ENCODE measurements around the gene ZNF81.

DNA sequence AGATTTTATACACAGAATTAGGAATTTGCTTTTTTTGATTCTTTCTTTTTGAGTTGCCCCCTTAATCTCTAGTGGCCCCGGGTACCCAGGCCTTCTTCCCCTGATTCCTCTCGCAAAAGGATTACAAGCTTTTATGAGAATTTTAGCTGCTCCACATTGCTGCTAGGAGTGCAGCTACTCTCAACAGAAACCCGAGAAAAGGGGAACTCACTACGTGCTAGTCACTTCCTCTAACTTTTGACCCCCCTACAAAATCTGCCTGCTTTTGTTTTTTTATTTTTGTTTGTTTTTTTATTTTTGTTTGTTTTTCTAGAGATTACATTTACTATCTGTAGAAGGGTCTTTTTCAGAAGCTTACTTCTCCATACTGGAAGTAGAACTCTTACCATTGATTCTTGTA, 64.1 kb downstream of the ZNF81 start:
- no peak for TF ChIP-seq POLR2A (IDR thresholded peaks at IDR 0.05; ENCODE audit: borderline replicate concordance, extremely low read depth, insufficient read depth, insufficient read length)
- TF ChIP-seq POLR2AphosphoS5 (IDR thresholded peaks at IDR 0.05; ENCODE audit: low read depth, low read length), result no peak
- TF ChIP-seq, protein P1, sequence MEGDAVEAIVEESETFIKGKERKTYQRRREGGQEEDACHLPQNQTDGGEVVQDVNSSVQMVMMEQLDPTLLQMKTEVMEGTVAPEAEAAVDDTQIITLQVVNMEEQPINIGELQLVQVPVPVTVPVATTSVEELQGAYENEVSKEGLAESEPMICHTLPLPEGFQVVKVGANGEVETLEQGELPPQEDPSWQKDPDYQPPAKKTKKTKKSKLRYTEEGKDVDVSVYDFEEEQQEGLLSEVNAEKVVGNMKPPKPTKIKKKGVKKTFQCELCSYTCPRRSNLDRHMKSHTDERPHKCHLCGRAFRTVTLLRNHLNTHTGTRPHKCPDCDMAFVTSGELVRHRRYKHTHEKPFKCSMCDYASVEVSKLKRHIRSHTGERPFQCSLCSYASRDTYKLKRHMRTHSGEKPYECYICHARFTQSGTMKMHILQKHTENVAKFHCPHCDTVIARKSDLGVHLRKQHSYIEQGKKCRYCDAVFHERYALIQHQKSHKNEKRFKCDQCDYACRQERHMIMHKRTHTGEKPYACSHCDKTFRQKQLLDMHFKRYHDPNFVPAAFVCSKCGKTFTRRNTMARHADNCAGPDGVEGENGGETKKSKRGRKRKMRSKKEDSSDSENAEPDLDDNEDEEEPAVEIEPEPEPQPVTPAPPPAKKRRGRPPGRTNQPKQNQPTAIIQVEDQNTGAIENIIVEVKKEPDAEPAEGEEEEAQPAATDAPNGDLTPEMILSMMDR (IDR thresholded peaks at IDR 0.05 in 2 of 3, conservative IDR thresholded peaks at IDR 0.05 in 1 of 3; ENCODE audit: borderline replicate concordance in 1 of 3, insufficient read depth in 1 of 3, low read depth in 2 of 3, low read length in 2 of 3), result no peak
- no peak for TF ChIP-seq EZH2 (IDR thresholded peaks at IDR 0.05)

All from HCT116 (cell line).